ENCODE data around the gene SCLY.
"Not testable (repeated sequence)": the region's sequence is repeated elsewhere in the genome, so short reads cannot be mapped to it uniquely, and the experiment has no call there.

Gene SCLY, protein sequence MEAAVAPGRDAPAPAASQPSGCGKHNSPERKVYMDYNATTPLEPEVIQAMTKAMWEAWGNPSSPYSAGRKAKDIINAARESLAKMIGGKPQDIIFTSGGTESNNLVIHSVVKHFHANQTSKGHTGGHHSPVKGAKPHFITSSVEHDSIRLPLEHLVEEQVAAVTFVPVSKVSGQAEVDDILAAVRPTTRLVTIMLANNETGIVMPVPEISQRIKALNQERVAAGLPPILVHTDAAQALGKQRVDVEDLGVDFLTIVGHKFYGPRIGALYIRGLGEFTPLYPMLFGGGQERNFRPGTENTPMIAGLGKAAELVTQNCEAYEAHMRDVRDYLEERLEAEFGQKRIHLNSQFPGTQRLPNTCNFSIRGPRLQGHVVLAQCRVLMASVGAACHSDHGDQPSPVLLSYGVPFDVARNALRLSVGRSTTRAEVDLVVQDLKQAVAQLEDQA

DNA sequence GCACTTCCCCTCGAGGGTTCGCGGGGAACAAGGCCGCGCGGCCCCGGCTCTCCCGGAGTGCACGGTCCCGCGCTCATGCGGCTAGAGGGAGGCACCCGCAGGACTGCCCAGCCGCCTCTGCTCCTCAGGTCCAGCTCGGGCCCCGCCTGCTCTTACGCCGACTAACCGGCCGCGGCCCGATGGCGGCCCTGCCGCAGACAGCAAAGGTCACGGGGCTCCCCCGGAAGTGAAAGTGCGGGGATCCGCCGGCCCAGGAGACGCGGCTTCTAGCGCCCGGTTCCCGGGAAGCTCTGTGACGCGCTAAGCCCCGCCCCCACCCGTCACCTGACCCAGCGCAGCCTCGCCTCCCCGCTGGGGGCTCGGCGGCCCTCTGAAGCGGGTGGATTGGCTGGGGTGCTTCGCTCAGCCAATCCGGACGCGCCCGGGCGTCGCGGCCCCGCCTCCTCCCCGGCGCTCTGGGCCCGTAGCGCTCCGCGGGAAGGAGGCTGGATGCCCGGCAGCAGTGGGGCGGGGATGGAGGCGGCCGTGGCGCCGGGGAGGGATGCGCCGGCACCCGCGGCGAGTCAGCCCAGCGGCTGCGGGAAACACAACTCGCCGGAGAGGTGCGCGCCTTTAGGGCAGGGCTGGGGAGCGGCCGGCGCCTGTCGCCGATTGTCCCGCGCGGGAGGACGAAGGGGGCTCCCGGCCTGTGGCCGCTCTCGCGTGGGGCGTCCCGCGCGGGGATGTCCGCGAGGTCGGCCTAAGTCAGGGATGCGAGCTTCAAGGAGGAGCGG lies at the start of gene SCLY:
SCLY (plus strand) TSS at position 460 of the 773 bp plus-strand sequence; CDS start at position 514, 54 bp downstream.
- DNase-seq: peak; percentile 95

DNA sequence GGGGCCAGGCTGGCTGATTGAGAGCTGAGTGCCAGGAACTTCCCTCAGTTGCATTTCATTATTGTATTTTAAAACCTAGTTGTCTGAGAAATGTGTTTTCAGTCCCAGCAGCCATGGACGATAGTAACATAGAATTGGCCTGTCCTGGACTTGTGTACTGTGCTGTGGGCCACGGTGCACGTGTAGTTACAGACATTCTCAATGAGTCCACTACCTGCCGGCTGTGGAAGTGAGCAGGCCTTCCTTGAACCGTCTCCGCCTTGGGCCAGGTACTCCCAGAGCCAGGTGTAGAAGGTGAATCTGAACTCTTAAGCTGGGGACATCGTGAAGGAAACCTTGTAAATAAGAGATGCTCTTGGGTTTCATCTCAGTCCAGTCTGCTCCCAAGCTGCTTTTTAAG lies 47.0 kb upstream of the SCLY start:
- no peak for DNase-seq

DNA sequence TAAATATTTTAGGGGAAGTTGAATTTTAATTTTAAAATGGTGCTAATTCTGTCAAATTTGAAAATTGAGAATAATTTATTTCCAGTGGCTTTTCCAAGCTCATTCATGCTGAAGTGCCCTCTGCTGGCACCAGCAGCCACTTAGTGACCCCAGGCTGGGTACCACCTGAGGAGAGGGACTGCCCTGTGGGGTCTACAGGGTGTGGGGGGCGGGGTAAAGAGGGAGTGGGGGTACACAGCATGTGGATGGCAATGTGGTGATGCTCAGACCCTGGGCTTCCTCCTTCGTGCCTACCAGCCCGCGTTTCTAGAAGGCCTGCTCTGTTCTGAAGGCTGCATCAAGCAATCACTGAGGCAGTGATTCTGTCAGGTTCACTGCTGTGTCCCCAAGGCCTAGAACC lies 45.1 kb upstream of the SCLY start:
- no peak for DNase-seq

DNA sequence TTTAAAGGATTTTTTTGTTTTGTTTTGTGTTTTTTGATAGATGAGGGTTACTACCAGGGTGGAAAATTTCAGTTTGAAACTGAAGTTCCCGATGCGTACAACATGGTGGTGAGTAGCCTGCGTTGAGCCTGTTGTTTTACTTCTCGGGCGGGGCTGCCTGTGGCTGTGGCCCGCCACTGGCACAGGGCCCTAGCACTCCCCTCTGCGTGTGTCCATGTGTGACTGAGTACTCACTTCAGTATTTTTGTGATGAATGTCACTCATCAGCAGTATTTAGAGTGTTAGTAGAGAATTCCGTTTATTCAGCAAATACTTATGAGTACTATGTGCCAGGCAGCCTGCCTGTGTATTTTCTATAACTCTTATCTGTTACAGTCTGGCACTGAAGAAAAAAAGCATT lies 44.3 kb upstream of the SCLY start:
- no peak for DNase-seq

DNA sequence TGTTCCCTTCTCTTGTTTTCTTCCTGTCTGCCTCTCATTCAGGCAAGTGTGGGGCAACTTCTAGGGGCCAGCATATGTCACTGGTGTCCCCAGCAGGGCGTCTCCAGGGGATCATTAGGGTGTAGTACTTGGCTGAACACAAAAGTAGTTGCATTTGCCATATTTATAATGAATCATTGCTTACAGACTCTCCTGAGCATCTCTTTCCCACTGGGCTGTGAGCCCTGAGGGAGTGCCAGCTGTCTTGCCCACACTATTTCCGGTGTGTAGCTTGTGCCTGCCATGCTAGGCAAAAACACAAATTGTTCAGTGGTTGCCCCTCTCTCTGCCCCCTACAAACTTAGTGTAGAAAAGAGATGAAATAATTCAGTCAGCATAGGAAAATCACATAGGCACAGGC lies 40.8 kb upstream of the SCLY start:
- DNase-seq: no peak

DNA sequence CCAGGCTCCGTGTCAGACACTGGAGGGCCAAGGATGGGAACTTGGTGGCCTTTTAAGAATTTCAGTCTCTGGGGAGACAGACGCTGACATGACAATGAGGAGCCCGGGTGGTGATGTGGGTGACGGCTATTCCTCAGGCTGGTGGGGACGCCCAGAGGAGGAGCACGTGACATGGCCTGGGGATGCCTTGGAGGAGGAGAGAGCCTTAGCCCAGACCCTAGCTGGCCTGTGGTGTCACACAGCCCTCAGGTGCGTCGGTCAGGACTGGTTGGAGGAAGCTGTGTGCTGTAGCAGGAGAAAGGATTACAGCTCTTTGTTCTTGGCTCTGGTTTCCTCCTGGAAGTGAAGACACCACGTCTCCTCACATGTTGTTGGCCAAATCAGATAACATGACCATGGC lies 40.0 kb upstream of the SCLY start:
- DNase-seq: no peak

DNA sequence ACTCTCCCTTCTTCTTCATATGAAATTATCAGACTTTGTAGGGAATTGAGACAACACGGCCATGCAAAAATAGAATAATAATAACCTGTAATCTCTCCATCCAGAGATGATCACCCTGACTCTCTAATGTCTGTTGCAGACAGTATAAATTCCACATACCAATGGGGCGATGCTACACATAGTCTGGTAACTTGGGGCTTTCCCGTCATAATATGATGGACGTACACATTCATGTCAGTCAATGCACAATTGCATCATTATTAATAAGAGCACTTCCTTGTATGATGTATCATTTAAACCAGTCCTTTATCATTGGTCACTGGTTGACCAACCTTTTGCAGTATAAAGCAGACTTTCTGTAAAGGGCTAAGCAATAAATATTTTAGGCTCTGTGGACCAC lies 39.5 kb upstream of the SCLY start:
- DNase-seq: no peak

DNA sequence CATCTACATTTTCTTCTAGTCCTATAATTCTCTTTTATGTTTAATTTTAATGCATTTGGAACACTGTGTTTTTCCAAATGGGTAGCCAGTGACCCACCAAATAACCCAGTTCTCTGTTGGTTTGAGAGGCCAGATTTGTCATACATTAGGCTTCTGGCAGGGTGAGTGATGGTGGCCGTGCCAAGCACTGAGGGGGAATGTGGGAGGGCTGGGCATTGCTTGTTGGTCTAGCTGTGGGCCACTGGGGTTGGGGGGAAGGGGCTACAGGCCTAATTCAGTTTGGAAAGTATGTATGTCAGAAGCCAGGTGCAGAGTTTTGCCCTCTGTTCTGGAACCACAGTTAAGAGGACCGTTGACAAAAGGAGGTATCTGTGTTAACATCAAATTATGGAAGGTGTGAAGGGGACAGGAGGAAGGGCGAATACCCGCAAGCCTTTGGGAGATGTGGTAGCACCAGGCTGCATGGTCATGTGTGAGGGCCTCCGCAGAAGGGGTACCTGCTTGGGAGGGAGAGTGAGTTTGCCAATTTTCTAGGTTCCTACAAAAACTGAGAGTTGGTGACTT lies 38.1 kb upstream of the SCLY start:
- DNase-seq: no peak

DNA sequence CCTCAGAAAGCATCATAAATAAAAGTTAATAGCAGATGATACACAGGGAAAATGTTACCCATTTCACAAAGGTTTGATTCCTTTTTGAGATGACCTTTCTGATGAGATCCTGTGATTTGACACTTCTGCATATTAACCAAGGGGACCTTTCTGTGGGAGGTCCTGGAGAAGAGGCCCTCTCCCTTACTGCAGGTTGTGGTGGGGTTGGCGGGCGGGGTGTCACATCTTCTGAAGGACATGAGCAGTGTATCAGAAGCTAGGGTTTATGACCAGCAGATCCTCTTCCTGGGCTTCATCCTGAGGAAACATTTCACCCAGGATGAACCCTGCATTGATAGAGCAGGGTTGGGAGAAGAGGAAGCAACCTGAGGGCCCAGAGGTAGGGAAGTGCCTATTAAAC lies 37.2 kb upstream of the SCLY start:
- DNase-seq: no peak

DNA sequence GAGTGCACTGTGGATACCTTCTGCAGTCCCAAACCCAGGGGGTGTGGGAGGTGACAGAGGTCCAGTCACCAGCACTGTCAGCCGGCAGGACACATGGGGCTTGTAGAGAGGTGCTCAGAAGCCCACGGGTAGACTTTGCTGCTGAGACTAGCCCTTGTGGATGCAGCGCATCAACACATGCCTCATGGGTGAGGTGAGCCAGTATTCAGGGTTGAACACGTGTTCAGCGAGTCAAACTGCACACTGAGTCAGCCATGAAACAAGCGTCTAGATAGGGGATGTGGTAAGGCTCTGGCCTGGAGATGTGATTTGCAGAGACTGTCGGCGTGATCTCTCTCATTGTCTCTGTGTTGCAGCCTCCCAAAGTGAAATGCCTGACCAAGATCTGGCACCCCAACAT lies 35.8 kb upstream of the SCLY start:
- DNase-seq: no peak

DNA sequence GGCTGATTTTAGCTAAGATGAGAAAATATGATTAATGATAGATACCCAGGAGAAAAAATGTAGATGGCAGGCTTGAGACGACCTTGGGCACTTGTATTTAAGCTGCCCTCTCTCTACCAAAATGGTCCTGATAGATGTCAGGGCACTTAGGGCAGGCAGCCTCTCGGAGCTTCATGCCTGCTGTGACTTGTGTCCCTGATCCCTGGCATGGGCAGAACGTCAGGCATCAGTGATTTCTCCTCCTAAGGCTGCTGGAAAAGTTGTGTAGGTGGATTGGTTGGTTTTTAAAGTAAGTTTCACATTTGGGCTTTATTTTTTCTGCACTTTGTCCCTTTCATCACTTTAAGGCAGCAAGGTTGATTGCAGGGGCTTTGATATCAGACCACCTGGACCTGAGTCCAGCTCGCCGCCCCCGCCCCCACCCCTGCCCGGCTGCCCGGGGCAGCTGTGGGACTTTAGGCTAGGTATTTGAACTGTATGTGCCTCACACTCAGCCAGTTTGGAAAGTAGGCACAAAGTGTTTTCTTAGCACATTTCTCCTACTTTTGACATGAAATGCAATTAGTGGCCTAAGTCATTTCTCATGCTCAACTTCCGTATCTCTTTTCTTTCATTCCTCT lies 35.0 kb upstream of the SCLY start:
- no peak for DNase-seq

DNA sequence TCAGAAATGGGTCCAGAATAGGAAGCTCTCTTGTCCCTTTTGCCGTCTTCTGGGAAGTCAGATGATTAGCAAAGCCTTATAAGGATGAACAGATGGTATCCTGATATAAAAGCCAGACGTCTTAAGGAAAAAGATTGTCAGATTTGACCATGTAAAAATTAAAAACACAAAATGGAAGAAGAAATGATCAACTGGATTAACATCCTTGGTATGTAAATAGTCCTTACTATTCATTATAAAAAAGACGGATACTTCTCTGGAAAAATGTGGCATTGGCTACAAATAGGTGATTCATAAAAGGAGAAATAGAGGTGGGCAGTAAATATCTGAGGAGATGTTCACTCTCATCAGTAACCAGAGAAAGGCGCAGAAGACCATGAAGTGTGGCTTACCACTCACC lies 33.7 kb upstream of the SCLY start:
- no peak for DNase-seq

DNA sequence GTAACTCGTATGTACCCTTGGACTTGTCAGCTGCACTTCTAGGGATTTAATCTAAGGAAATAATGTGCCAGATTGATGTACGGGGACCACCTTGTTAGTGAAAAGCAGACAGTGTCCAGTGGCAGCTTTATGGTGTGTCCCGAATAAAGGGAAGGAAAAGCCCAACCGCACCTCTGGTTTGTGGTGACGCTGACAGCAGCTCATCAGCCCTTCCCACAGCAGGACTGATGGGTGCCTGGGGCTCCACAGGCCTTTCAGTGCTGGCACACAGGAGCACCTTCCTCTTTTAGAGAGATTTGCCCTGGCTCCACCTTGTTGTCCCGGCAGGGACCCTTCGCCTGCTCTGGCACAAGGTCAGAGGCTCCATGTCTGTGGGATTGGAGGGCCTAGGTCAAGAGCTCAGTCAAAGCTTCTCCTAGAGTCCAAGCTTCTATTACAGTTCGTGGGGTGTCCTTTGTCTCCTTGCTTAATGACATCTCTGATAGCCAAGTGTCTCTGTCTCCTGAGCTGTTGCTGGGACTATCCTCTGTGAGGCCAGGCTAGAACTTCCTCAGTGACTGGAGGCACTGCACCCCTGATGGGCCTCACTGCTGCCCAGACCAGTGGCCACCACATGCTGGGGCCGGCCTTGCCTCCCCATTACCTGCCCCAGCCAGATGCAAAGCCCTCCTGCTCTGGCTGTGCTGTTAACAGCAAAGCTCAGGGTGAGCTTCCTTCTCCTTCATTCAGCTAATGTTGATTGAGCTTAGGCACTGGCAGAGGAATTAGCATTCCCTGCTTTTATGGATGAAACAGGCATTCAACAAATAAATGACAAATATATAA lies 33.0 kb upstream of the SCLY start:
- no peak for DNase-seq

DNA sequence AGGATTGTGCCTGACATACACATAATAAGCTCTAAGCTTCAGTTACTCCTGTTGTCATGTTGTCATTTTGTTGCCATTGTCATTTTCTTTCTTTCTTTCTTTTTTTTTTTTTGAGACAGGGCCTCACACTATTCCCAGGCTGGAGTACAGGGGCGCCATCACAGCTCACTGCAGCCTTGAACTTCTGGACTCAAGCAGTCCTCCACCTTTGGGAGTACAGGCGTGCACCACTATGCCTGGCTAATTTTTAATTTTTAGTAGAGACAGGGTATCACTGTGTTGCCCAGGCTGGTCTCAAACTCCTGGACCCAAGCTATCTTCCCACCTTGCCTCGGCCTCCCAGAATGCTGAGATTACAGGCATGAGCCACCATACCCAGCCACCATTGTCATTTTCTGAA lies 30.9 kb upstream of the SCLY start:
- DNase-seq: no peak

DNA sequence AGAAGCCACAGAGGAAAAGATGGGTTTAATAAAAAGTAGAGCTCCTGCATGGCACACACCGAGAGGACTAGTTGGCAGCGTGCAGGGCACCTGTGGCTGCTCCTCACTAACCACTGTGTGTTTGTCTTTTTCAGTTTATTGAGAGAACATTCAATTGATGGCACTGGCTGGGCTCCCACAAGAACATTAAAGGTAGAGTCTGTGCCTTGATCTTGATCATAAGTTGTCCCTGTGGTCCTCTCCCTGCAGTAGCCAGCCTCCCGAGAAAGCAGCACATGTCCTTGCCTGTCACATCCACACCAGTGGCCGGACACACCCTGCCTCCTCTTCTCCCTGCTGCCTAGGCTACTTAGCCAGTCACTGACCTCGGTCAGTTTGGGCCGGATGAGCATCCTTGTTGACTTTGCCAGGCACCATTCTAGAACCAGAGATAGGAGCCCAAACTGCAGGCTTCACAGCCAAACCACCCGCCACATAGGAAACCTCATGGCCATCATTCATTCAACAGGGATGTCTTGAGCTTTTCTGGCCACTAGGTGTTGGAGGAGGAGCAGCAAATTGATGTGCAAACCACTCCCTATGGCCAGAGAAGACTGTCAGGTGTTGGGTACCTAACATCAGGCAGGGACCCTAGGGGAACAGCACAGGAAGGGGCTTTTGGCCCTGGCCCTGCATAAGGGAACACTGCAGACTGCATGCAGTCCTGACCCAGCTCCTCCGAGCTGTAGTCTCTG lies 30.2 kb upstream of the SCLY start:
- no peak for DNase-seq

DNA sequence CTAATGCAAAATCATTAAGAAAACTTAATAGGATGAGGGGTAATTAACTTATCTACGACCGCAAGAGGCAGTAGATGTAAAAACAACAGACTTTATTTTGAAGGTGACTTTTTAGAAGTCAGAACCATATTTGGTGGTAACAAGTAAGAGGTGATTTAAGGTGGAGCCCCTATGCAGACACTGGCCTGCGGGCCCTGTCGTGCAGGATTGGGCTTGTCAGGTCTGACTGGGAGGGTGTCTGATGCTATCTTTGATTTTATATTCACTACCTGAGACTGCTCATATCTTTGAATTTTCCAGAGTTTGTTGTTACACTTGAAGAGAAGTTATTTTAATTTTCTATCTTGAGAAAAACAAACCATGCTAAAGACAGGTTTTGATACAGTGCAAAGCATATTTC lies 29.1 kb upstream of the SCLY start:
- no peak for DNase-seq

DNA sequence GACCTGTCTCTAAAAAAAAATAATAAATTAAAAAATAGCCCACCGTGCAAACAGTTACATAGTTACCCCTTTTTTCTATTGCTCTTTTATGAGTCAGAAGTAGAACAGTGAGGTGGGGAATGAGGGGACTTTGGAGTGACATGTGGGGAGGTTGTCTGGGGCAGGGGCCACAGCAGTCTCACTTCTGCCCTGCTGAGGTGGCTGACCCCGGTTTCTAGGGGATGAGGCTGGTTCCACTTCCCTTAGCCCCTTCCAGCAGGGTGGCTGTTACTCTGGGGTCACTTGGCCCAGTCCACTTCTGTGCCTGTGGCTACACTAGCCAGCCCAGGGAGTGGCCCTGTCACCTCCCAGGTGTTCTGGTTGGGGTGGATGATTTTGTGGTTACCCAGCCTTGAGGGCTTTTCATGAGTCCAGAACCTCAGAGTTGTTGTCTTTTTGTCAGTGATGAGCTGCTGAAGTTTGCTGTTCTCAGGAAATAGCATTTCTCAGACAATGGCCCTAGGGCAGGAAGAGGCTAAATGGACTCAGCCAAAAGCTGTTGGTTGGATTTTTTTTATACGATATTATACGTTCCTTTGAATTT lies 28.0 kb upstream of the SCLY start:
- DNase-seq: no peak

DNA sequence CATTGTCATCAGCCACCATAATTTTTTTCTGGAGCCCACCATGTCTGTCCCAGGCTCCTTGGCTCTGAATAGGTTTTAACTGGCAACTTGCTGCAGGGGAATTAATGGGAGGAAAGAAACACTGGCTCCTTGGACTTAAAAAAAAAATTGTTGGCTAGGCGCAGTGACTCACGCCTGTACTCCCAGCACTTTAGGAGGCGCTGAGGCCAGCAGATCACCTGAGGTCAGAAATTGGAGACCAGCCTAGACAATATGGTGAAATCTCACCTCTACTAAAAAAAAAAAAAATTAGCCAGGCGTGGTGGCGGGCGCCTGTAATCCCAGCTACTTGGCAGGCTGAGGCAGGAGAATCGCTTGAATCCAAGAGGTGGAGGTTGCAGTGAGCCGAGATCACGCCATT lies 26.8 kb upstream of the SCLY start:
- not testable (repeated sequence) for DNase-seq

DNA sequence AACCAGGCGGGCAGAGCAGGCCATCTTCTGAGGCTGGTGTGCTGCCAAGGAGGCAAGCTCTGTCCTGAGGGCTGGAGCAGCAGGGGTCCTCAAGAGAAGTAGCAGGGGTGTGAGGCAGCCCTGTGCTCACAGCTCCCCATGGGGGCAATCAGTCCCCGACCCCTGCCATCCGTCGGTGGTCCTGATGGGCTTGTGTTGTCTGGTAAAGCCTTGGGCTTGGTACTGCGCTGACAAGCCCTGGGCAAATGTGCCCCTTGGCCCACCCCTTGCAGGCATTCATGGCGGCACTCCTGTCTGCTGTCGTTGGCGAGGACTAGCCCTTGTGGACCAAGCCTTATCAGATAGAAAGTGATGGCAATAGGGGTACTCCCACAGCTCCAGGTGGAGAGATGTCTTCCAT lies 22.6 kb upstream of the SCLY start:
- DNase-seq: no peak

DNA sequence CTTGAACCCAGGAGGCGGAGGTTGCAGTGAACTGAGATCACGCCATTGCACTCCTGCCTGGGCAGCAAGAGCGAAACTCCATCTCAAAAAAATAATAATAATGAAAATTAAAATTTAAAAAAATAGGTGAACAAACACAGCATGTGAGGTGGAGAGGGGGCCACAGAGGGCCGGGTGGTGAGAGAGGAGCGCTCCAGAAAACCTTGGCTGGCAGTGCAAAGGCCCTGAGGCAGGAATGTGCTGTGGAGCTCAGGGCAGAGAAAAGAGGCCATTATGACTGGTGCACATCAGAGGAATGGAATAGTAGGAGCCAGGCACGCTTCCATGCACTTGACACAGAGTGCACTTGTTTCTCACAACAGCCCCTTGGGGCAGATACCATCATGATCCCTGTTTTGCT lies 21.6 kb upstream of the SCLY start:
- no peak for DNase-seq

DNA sequence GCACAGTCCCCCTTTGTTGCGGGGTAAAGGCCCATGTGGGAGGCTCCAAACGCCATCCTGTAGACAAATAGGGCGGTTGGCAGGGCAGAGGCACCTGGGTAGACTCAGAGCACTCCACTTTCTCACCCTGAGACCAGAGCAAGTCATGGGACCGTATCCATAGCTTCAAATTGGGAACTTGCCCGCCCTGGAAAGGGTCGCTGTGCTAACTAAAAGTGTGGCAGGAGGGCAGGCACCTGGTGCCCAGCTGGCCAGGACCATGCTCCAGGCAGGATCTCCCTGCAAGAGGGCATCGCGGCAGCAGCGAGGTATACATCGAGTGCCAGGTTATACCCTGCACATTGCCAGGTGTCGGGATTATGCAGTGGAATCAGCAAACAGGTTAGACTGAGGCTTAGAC lies 20.8 kb upstream of the SCLY start:
- no peak for DNase-seq

DNA sequence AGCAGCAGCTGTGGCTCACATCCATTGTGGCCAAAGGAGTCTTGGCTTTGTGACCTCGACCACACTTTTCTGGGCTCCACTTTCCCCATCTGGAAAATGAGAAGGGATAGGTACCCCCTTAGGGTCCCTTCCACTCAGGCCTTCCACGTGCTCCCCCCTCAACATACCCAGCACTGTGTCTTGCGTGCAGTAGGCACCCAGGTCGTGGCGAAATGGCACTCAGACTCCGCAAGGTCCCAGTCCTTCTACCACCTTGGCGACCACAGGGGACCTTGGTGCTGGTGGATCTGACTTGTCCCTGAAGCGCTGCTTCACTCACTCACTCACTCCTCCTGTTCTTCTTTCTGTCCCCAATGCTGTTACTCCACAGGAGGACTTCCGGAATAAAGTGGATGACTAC lies 19.9 kb upstream of the SCLY start:
- no peak for DNase-seq
